Ovary (tissue), 9 donors: ENCODE data around the gene MEIOB. TPM values are rescaled to one million over a fixed set of nuclear protein-coding genes. Genes with fewer than 3 reads are reported as not detected.
"Not testable (repeated sequence)": the region's sequence is repeated elsewhere in the genome, so short reads cannot be mapped to it uniquely, and the experiment has no call there.

Experiments used
- DNase-seq, 5 donors: peaks; one replicate each; pipeline ENCODE4 v3.0.0-alpha.2; 2019 to 2020
- H3K27ac ChIP-seq, 2 donors: fragments of 200-600 bp; one replicate each; pipeline versions ENCODE4 v1.5.1 to v1.8.0; 2019 to 2022
- H3K27me3 ChIP-seq: fragments of 200-600 bp; one replicate; pipeline ENCODE4 v1.8.0; 2022
- H3K36me3 ChIP-seq: fragments of 200-600 bp; sonication (generic); one replicate; pipeline ENCODE4 v1.5.1; 2019
- H3K4me1 ChIP-seq: one replicate; pipeline ENCODE4 v1.8.1; 2013; ENCODE audit warnings: mild to moderate bottlenecking, moderate library complexity; ENCODE audit not compliant: insufficient read depth
- H3K4me3 ChIP-seq: fragments of 200-600 bp; sonication (generic); one replicate; pipeline ENCODE4 v1.5.1; 2017
- H3K9me3 ChIP-seq, 2 donors: fragments of 200-600 bp in 1 of 2; sonication (generic) in 1 of 2; one replicate each; pipeline versions ENCODE4 v1.5.1 to v1.8.1; 2013 to 2019; ENCODE audit warnings: mild to moderate bottlenecking in 1 of 2, moderate library complexity in 1 of 2
- EP300 ChIP-seq: sonication (generic); formaldehyde crosslinking; IDR thresholded peaks from one replicate; pipeline ENCODE4 v1.6.1; 2017; ENCODE audit warnings: antibody characterized with exemption
- POLR2A ChIP-seq: fragments of 450-650 bp; IDR thresholded peaks from one replicate; pipeline ENCODE4 v1.6.1; 2017; ENCODE audit warnings: antibody characterized with exemption, mild to moderate bottlenecking, moderate library complexity
- WGBS, 3 donors: extraction: QIAGEN DNeasy Blood & Tissue Kit in 1 of 3; methylation state at CpG; one replicate each; pipeline versions ENCODE4 v1.1.5 to v1.1.7; 2013 to 2017; 5-methylcytosine and 5-hydroxymethylcytosine counted together
- intact Hi-C, 4 donors: fragments of 100-400 bp; cut with DNase I; formaldehyde crosslinking; loops; one replicate each; pipeline versions ENCODE4 v1.11.0 to v1.15.1; 2022 to 2023
- polyA plus RNA-seq, 2 donors: library from polyadenylated mRNA; stranded (reverse); fragments of 200-250 nt in 1 of 2; fragments of 350-450 nt in 1 of 2; fragmentation: Illumina TruSeq in 1 of 2; extraction: RNeasy Lipid Tissue Mini Kit (QIAGEN cat#74804) in 1 of 2; gene quantifications; one replicate each; pipeline ENCODE4 v1.2.3, GENCODE V29; 2013 to 2014
- total RNA-seq, 7 donors: library from RNA; depleted of rRNA in 2 of 7; stranded (reverse); fragments of >200 nt in 2 of 7; fragmentation: NEBNext Ultra II Directional in 3 of 7; extraction: Animal tissue kit (Norgen Biotek cat#: 25700) in 3 of 7; gene quantifications; one replicate each; pipeline versions ENCODE4 v1.1.0 to v1.2.4, GENCODE V29; 2016 to 2023
- TF ChIP-seq, protein P1 (sequence below), 3 donors: fragments of 450-650 bp in 2 of 3; fragments of 200-600 bp in 1 of 3; IDR thresholded peaks; one replicate each; pipeline versions ENCODE4 v1.5.1 to v1.8.0; 2016 to 2022; ENCODE audit warnings: antibody characterized with exemption in 3 of 3, mild to moderate bottlenecking in 1 of 3
- donor health status: DM: no; HTN: no; CAD: no; lungs with moderate emphysema.
- donor health status: DM: no; HTN: no; CAD: no.
- donor health status: Bipolar disorder and iron deficiency.
- donor health status: DM: yes; HTN: yes; CAD: no.
- donor health status: DM: no; HTN: no; CAD: no.
- donor health status: DM: yes; HTN: yes; CAD: no.

Gene MEIOB
- total and polyA plus RNA-seq, 9 donors = 0.23 to 0.27 (median 0.24) TPM; not detected in 5

DNA sequence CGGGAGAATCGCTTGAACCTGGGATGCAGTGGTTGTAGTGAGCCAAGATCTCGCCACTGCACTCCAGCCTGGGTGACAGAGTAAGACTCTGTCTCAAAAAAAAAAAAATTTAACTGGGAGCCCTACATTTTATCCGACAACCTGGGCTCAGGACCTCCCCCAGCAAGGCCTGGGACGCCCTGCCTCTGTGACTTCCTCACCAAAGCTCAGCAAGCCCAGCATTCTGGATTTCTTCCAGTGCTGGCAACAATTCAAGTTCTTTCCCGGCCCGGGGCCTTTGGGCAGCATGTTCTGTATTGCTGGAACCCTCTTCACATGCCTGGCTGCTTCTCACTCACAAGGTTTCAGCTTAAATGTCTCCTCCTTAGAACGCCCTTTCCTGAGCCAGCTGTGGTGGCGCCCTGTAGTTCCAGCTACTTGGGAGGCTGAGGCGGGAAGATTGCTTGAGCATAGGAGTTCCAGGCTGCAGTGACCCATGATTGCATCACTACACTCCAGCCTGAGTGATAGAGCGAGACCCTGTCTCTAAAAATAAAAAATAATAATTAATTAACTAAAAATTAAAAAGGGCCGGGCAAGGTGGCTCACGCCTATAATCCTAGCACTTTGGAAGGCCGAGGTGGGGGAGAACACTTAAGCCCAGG lies 15.9 kb upstream of the MEIOB start:
- no peaks in the 10 kb centered on the region for H3K27me3 ChIP-seq
- H3K9me3 ChIP-seq = no peaks in the 10 kb centered on the region
- intact Hi-C loops = no loop called here
- H3K4me1 ChIP-seq = no peaks in the 10 kb centered on the region
- 66 to 72% (median 69%) methylated on average over 14 of the region's 14 CpGs for WGBS, 3 donors
- H3K4me3 ChIP-seq = no peak overlapping the region
- no peak for DNase-seq
- no peak overlapping the region for H3K27ac ChIP-seq
- TF ChIP-seq POLR2A (no peak), EP300 (no peak)
- TF ChIP-seq, protein P1, sequence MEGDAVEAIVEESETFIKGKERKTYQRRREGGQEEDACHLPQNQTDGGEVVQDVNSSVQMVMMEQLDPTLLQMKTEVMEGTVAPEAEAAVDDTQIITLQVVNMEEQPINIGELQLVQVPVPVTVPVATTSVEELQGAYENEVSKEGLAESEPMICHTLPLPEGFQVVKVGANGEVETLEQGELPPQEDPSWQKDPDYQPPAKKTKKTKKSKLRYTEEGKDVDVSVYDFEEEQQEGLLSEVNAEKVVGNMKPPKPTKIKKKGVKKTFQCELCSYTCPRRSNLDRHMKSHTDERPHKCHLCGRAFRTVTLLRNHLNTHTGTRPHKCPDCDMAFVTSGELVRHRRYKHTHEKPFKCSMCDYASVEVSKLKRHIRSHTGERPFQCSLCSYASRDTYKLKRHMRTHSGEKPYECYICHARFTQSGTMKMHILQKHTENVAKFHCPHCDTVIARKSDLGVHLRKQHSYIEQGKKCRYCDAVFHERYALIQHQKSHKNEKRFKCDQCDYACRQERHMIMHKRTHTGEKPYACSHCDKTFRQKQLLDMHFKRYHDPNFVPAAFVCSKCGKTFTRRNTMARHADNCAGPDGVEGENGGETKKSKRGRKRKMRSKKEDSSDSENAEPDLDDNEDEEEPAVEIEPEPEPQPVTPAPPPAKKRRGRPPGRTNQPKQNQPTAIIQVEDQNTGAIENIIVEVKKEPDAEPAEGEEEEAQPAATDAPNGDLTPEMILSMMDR (IDR thresholded peaks at IDR 0.05) = no peak
- H3K36me3 ChIP-seq = no peaks in the 10 kb centered on the region

- TF ChIP-seq EP300 (no peak), POLR2A (no peak)
- TF ChIP-seq, protein P1 (IDR thresholded peaks at IDR 0.05) = no peak
- Histone ChIP-seq H3K27me3 (no peaks in the 10 kb centered on the region), H3K9me3 (no peaks in the 10 kb centered on the region), H3K36me3 (no peaks in the 10 kb centered on the region), H3K27ac (no peak overlapping the region), H3K4me3 (no peak overlapping the region), H3K4me1 (no peaks in the 10 kb centered on the region)
- no peak for DNase-seq
- WGBS, 3 donors = 70 to 78% (median 72%) methylated on average over 5 of the region's 5 CpGs
- intact Hi-C loops = no loop called here
These were observed 12.9 kb upstream of the MEIOB start for GRCh38 chr16:1884889-1885288.

DNA sequence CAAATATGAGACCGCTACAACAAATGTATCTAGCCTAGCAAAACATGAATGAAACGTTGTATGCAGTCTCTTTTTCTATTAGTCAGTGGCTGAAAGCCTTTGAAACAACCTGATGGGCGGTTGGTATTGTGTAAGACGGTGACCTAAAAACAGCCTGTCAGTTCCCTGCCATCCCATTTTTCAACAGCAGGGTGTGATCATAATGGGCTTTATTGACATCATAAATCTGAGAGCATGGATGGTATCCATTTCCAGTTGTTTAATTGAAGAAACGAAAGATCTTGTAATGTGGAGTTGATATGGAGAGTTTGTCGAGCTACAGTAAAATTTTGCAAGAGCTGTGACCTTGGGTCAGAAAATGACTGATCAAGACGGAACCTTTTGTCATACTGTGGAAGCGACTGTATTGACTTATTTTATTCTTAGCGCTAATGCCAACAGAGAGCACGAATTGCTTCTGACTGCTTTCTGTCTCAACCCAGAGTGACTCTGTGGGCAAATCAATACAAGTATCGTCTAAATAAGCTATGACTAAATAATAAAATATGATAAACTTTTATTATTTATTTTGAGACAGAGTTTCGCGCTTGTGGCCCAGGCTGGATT lies 12.3 kb upstream of the MEIOB start:
- H3K27ac ChIP-seq = no peak overlapping the region
- no peaks in the 10 kb centered on the region for H3K4me1 ChIP-seq
- intact Hi-C loops = no loop called here
- DNase-seq = no peak
- TF ChIP-seq POLR2A = no peak
- TF ChIP-seq, protein P1 (IDR thresholded peaks at IDR 0.05) = no peak
- H3K27me3 ChIP-seq = no peaks in the 10 kb centered on the region
- H3K4me3 ChIP-seq = no peak overlapping the region
- 54 to 65% (median 61%) methylated on average over 13 of the region's 13 CpGs for WGBS, 3 donors
- no peaks in the 10 kb centered on the region for H3K36me3 ChIP-seq
- H3K9me3 ChIP-seq = no peaks in the 10 kb centered on the region

DNA sequence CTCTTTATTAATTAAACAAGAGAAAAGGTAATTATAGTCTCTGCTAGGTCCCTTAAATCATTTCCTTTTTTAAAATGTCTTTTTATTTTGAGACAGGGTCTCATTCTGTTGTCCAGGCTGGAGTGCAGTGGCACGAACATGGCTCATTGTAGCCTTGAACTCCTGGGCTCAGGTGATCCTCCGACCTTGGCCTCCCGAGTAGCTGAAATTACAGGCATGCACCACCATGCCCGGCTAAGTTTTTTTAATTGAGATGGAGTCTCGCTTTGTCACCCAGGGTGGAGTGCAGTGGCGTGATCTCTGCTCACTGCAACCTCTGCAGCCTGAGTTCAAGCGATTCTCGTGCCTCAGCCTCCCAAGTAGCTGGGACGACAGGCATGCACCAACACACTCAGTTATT lies 9.2 kb upstream of the MEIOB start:
- intact Hi-C loops, H3K27me3 ChIP-seq: not testable (repeated sequence)
- WGBS, 3 donors = 69 to 76% (median 73%) methylated on average over 9 of the region's 9 CpGs

GRCh38 chr16:1879477-1879876 lies 7.5 kb upstream of the MEIOB start:
- TF ChIP-seq POLR2A (no peak), EP300 (no peak)
- TF ChIP-seq, protein P1 (IDR thresholded peaks at IDR 0.05) = no peak
- no peak overlapping the region for H3K27ac ChIP-seq
- WGBS, 3 donors = 30 to 60% (median 33%) methylated on average over 2 of the region's 2 CpGs
- H3K27me3 ChIP-seq = no peaks in the 10 kb centered on the region
- DNase-seq = no peak
- no peaks in the 10 kb centered on the region for H3K9me3 ChIP-seq
- H3K36me3 ChIP-seq = no peaks in the 10 kb centered on the region
- no peak overlapping the region for H3K4me3 ChIP-seq
- no peaks in the 10 kb centered on the region for H3K4me1 ChIP-seq
- intact Hi-C loops = no loop called here

More for the DNA sequence above, 9.2 kb upstream of the MEIOB start:
- not testable (repeated sequence) for H3K36me3 ChIP-seq, H3K4me1 ChIP-seq, H3K27ac ChIP-seq, H3K4me3 ChIP-seq, DNase-seq, H3K9me3 ChIP-seq
